Measurements from ENCODE around the gene METTL2B. TPM values are rescaled to one million over a fixed set of nuclear protein-coding genes. Genes with fewer than 3 reads are reported as not detected.
"Not testable (repeated sequence)": the region's sequence is repeated elsewhere in the genome, so short reads cannot be mapped to it uniquely, and the experiment has no call there.

The METTL2B gene
- total and polyA plus RNA-seq, 2 of the 13 experiments (the other 11 are each of a cell fraction or from before 2014, with no cell fraction given), result 15.5 to 33.1 TPM

- H4K20me1 ChIP-seq (ENCODE audit: insufficient read depth, low read length); in situ Hi-C loops (cut with HindIII; ENCODE audit: extremely low pct_ligation_motif_present, low pct_unique_long_range_greater_than_20kb); FAIRE-seq; H3K9me3 ChIP-seq (ENCODE audit: low read length); H3K36me3 ChIP-seq (replicated peaks in 1 of 2; ENCODE audit: control insufficient read depth in 1 of 2, insufficient read depth in 2 of 2, low read length in 2 of 2); POLR2A ChIA-PET; BruUV-seq (replicated peaks); CTCF ChIA-PET (ENCODE audit: low intra/inter-chr PET ratio, low total read pairs); H3K27me3 ChIP-seq (ENCODE audit: control insufficient read depth in 1 of 2, insufficient read depth in 2 of 2, low read length in 2 of 2); H2AFZ ChIP-seq (ENCODE audit: low read length); TF ChIP-seq FOXA1 (IDR thresholded peaks at IDR 0.05): not testable (repeated sequence)
- H3K4me1 ChIP-seq (ENCODE audit: insufficient read depth, low read length), result peaks cover 21% of the 10 kb centered on the region
- 2% methylated on average over 11 of the region's 92 CpGs for WGBS (ENCODE audit: low lambda C conversion rate)
- DNase-seq (ENCODE audit: low spot score) (peak; percentile 74), ATAC-seq (peak; percentile 93)
- H3K4me2 ChIP-seq (ENCODE audit: low read depth, low read length), result peak overlapping the region; percentile 72; the same call in 1 of the 2 replicates
- peak overlapping the region; percentile 75 to 84 (median 77); a peak in 5 of 6 replicates for H3K4me3 ChIP-seq (replicated peaks in 1 of 3; ENCODE audit: insufficient read depth in 1 of 3, low read depth in 2 of 3, low read length in 3 of 3)
- H3K79me2 ChIP-seq (ENCODE audit: insufficient read depth, low read length), result peaks cover 31% of the 10 kb centered on the region
- peak overlapping the region; percentile 78 for H3K27ac ChIP-seq (ENCODE audit: extremely low read length, insufficient read depth, low read length)
- H3K9ac ChIP-seq (ENCODE audit: insufficient read depth, low read depth, low read length), result peak overlapping the region; percentile 90
- intact Hi-C loops (cut with micrococcal nuclease; ENCODE audit: unreplicated experiment), result loop anchor here (5.0 kb wide), 1 partner anchor 54 kb away; the partner anchor contains the start of gene METTL2B
- TF ChIP-seq KDM5B (CRISPR knock-in tag; IDR thresholded peaks at IDR 0.05; ENCODE audit: borderline replicate concordance) (peak; percentile 61; the same call in 1 of the 2 replicates), FOXA1 (CRISPR knock-in tag; IDR thresholded peaks at IDR 0.05) (0 out of 2 replicates have a peak, but pooled peaks have one; percentile 20), MYC (CRISPR knock-in tag; IDR thresholded peaks at IDR 0.05; ENCODE audit: borderline replicate concordance) (peak; percentile 44; the same call in 1 of the 2 replicates), THAP11 (CRISPR knock-in tag; IDR thresholded peaks at IDR 0.05) (0 out of 2 replicates have a peak, but pooled peaks have one; percentile 27), ZNF563 (CRISPR knock-in tag; IDR thresholded peaks at IDR 0.05) (0 out of 2 replicates have a peak, but pooled peaks have one; percentile 33), HMGXB4 (CRISPR knock-in tag; IDR thresholded peaks at IDR 0.05; ENCODE audit: borderline replicate concordance in 1 of 2, low read depth in 1 of 2) (peak in 1 of 2 experiments; percentile 76; a peak in 2 of 4 replicates), FOXO1 (CRISPR knock-in tag; IDR thresholded peaks at IDR 0.05) (peak; percentile 21; the same call in 1 of the 2 replicates), CHD2 (IDR thresholded peaks at IDR 0.05; ENCODE audit: low read depth, low read length) (peak; percentile 84), RBFOX2 (IDR thresholded peaks at IDR 0.05; ENCODE audit: low read depth, low read length) (peak; percentile 55; the same call in 1 of the 2 replicates), ZNF281 (CRISPR knock-in tag; IDR thresholded peaks at IDR 0.05; ENCODE audit: borderline replicate concordance) (peak; percentile 41; the same call in 1 of the 2 replicates), ZNF574 (CRISPR knock-in tag; IDR thresholded peaks at IDR 0.05) (0 out of 2 replicates have a peak, but pooled peaks have one; percentile 48)
- TF ChIP-seq, protein P1, sequence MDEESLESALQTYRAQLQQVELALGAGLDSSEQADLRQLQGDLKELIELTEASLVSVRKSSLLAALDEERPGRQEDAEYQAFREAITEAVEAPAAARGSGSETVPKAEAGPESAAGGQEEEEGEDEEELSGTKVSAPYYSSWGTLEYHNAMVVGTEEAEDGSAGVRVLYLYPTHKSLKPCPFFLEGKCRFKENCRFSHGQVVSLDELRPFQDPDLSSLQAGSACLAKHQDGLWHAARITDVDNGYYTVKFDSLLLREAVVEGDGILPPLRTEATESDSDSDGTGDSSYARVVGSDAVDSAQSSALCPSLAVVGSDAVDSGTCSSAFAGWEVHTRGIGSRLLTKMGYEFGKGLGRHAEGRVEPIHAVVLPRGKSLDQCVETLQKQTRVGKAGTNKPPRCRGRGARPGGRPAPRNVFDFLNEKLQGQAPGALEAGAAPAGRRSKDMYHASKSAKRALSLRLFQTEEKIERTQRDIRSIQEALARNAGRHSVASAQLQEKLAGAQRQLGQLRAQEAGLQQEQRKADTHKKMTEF (CRISPR knock-in tag; IDR thresholded peaks at IDR 0.05), result peak; percentile 59; the same call in 1 of the 2 replicates
Observed at GRCh38 chr7:128531105-128531954, 54.8 kb downstream of the METTL2B start.
